Measurements from ENCODE around the gene RNF11. TPM values are rescaled to one million over a fixed set of nuclear protein-coding genes. Genes with fewer than 3 reads are reported as not detected.

RNF11 gene
- total RNA-seq, 2 donors from 2014 or later = 44.0 to 56.7 TPM

- no peaks in the 10 kb centered on the region for H3K36me3 Mint-ChIP-seq
- H3K27ac Mint-ChIP-seq = no peak overlapping the region
- H3K4me1 Mint-ChIP-seq (ENCODE audit: low read depth in 2 of 2) = peaks cover 49 to 59% of the 10 kb centered on the region in 2 donors
- no peaks in the 10 kb centered on the region for H3K9me3 Mint-ChIP-seq
- H3K27me3 Mint-ChIP-seq = no peaks in the 10 kb centered on the region
- no peak overlapping the region for H3K4me3 Mint-ChIP-seq
- ATAC-seq (no peak), DNase-seq (ENCODE audit: low spot score) (no peak)
Measured at GRCh38 chr1:51263147-51263877, 27.2 kb downstream of the RNF11 start.

- Mint-ChIP-seq H3K4me1 (ENCODE audit: low read depth in 2 of 2) (peaks cover 49 to 65% of the 10 kb centered on the region in 2 donors), H3K27ac (no peak overlapping the region), H3K36me3 (no peaks in the 10 kb centered on the region), H3K4me3 (no peak overlapping the region), H3K9me3 (no peaks in the 10 kb centered on the region), H3K27me3 (no peaks in the 10 kb centered on the region)
- ATAC-seq = no peak
- no peak for DNase-seq (ENCODE audit: low spot score)
Measured at GRCh38 chr1:51264451-51264850, 28.4 kb downstream of the RNF11 start.

- H3K36me3 Mint-ChIP-seq = peaks cover under 1% of the 10 kb centered on the region
- peak overlapping the region in 1 of 2 donors; percentile 69 for H3K27ac Mint-ChIP-seq
- H3K27me3 Mint-ChIP-seq = no peaks in the 10 kb centered on the region
- no peak overlapping the region for H3K4me3 Mint-ChIP-seq
- ATAC-seq (no peak), DNase-seq (ENCODE audit: low spot score) (no peak)
- no peaks in the 10 kb centered on the region for H3K9me3 Mint-ChIP-seq
- H3K4me1 Mint-ChIP-seq (ENCODE audit: low read depth in 2 of 2) = peaks cover 45 to 61% of the 10 kb centered on the region in 2 donors
Measured at GRCh38 chr1:51265618-51266017, 29.5 kb downstream of the RNF11 start.

DNA sequence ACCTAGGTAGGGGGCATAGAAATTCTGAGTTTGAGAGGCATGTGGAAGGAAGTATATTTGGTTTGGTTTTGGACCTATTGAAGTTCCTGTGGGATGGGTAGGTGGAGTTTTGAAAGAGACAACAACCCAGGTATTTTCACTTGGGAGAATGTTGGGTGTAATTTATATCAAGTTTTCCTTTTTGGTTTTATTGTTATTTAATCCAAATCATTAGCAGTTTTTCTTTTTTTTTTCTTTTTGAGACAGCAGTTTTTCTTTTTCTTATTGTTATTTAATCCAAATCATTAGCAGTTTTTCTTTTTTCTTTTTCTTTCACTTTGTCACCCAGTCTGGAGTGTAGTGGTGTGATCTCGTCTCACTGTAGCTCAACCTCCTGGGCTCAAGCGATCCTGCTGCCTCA is 30.1 kb downstream of the RNF11 start:
- H3K36me3 Mint-ChIP-seq = peaks cover 6% of the 10 kb centered on the region
- peaks cover 41 to 59% of the 10 kb centered on the region in 2 donors for H3K4me1 Mint-ChIP-seq (ENCODE audit: low read depth in 2 of 2)
- DNase-seq (ENCODE audit: low spot score) = no peak
- H3K9me3 Mint-ChIP-seq = no peaks in the 10 kb centered on the region
- H3K27me3 Mint-ChIP-seq = no peaks in the 10 kb centered on the region
- ATAC-seq = no peak
- H3K4me3 Mint-ChIP-seq = no peak overlapping the region
- peak overlapping the region in 1 of 2 donors; percentile 69 for H3K27ac Mint-ChIP-seq

GRCh38 chr1:51266791-51267190 is 30.7 kb downstream of the RNF11 start:
- Mint-ChIP-seq H3K9me3 (no peaks in the 10 kb centered on the region), H3K36me3 (peaks cover 8% of the 10 kb centered on the region), H3K4me3 (no peak overlapping the region), H3K27me3 (no peaks in the 10 kb centered on the region), H3K4me1 (ENCODE audit: low read depth in 2 of 2) (peaks cover 38 to 59% of the 10 kb centered on the region in 2 donors), H3K27ac (peak overlapping the region in 1 of 2 donors; percentile 69)
- DNase-seq (ENCODE audit: low spot score) (no peak), ATAC-seq (no peak)

DNA sequence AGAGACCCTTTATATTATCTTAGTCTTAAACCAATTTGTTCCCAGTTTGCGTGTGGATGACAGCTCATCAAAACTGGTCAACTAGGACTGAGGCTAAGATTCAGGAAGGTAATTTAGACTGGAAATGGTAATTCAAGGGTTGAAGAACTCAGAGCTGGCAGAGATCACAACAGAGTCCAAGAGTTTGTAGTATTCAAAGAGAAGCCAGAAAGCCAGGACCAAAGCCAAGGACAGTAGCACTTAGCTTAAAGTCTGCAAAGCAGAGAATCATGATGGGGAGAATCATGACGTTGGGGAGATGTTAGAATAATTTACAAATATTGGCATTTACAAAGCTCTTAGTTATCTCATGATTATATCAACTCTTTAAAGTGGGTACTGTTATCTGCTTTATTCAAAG is 32.6 kb downstream of the RNF11 start:
- H3K4me3 Mint-ChIP-seq = peak overlapping the region; percentile 38
- peaks cover 8% of the 10 kb centered on the region for H3K36me3 Mint-ChIP-seq
- peaks cover 33 to 47% of the 10 kb centered on the region in 2 donors for H3K4me1 Mint-ChIP-seq (ENCODE audit: low read depth in 2 of 2)
- no peaks in the 10 kb centered on the region for H3K27me3 Mint-ChIP-seq
- H3K27ac Mint-ChIP-seq = peak overlapping the region; percentile 72 to 89
- H3K9me3 Mint-ChIP-seq = no peaks in the 10 kb centered on the region
- ATAC-seq (no peak), DNase-seq (ENCODE audit: low spot score) (no peak)

DNA sequence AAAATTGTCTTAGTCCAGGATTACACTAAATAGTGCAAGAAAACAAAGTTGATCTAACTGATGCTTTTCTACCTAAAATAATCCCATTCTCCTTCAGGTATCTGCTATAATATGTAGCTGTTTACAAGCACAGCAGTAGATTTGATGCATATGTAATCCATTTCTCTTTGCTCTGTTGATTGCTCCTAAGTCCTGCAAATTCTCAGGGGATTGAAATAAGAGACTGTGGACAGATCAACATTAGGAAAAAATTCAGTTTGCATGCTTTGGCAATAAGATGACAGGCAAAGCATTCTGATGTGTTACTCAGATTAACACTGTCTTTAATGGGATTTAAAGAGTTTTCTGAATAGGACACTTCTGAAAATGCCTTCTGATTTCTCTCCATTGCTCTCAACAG is 34.7 kb downstream of the RNF11 start:
- no peak for ATAC-seq
- peaks cover 21 to 32% of the 10 kb centered on the region in 2 donors for H3K4me1 Mint-ChIP-seq (ENCODE audit: low read depth in 2 of 2)
- H3K9me3 Mint-ChIP-seq = no peaks in the 10 kb centered on the region
- no peak overlapping the region for H3K4me3 Mint-ChIP-seq
- H3K27me3 Mint-ChIP-seq = no peaks in the 10 kb centered on the region
- no peak for DNase-seq (ENCODE audit: low spot score)
- H3K27ac Mint-ChIP-seq = no peak overlapping the region
- peaks cover 8% of the 10 kb centered on the region for H3K36me3 Mint-ChIP-seq

GRCh38 chr1:51272916-51273315 is 36.8 kb downstream of the RNF11 start:
- Mint-ChIP-seq H3K4me3 (no peak overlapping the region), H3K9me3 (no peaks in the 10 kb centered on the region), H3K36me3 (peaks cover 8% of the 10 kb centered on the region), H3K4me1 (ENCODE audit: low read depth in 2 of 2) (peaks cover 7 to 11% of the 10 kb centered on the region in 2 donors), H3K27ac (no peak overlapping the region), H3K27me3 (no peaks in the 10 kb centered on the region)
- DNase-seq (ENCODE audit: low spot score) (no peak), ATAC-seq (no peak)

DNA sequence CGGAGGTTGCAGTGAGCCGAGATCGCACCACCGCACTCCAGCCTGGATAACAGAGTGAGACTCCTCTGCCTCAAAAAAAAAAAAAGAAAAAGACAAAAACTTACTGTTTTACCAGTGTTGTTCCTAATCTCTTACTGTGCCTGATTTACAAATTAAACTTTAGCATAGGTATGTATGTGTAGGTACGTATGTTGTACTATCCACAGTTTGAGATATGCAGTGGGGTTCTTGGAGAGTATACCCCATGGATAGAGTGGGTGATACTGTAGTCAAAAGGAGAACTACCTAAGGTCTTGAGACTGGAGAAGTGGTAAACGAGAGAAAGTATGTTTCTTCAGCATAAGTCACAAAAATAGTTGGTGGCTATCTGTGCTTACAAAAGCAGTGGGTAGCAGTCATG is 38.6 kb downstream of the RNF11 start:
- no peak overlapping the region for H3K4me3 Mint-ChIP-seq
- peaks cover 8% of the 10 kb centered on the region for H3K36me3 Mint-ChIP-seq
- H3K9me3 Mint-ChIP-seq = no peaks in the 10 kb centered on the region
- DNase-seq (ENCODE audit: low spot score) = no peak
- no peak overlapping the region for H3K27ac Mint-ChIP-seq
- no peak for ATAC-seq
- H3K4me1 Mint-ChIP-seq (ENCODE audit: low read depth in 2 of 2) = no peaks in the 10 kb centered on the region
- H3K27me3 Mint-ChIP-seq = no peaks in the 10 kb centered on the region

DNA sequence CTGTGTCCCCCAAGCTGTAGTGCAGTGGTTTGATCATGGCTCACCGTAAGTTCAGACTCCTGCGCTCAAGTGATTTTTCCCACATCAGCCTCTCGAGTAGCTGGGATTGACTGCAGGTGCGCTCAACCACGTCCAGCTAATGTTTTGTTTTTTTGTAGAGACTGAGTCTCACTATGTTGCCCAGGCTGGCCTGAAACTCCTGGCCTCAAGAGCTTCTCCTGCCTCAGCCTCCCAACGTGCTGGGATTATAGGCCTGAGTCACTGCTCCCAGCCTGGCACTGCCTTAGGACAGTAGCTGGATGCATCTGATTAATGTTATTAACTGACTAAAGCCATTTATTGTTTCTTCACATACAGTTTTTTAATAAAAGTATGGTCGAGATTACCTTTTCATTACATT is 40.2 kb downstream of the RNF11 start:
- no peak for ATAC-seq
- Mint-ChIP-seq H3K4me3 (no peak overlapping the region), H3K4me1 (ENCODE audit: low read depth in 2 of 2) (peaks cover 0 to 3% of the 10 kb centered on the region in 2 donors), H3K27ac (no peak overlapping the region), H3K9me3 (no peaks in the 10 kb centered on the region), H3K27me3 (no peaks in the 10 kb centered on the region), H3K36me3 (peaks cover under 1% of the 10 kb centered on the region)
- no peak for DNase-seq (ENCODE audit: low spot score)

- no peaks in the 10 kb centered on the region for H3K27me3 Mint-ChIP-seq
Measured at GRCh38 chr1:51280321-51280978, 44.4 kb downstream of the RNF11 start.

GRCh38 chr1:51281807-51282206 is 45.7 kb downstream of the RNF11 start:
- H3K27ac Mint-ChIP-seq = no peak overlapping the region
- DNase-seq (ENCODE audit: low spot score) (no peak), ATAC-seq (no peak)
- H3K4me1 Mint-ChIP-seq (ENCODE audit: low read depth in 2 of 2) = peaks cover 0 to 15% of the 10 kb centered on the region in 2 donors
- no peak overlapping the region for H3K4me3 Mint-ChIP-seq
- no peaks in the 10 kb centered on the region for H3K36me3 Mint-ChIP-seq
- H3K9me3 Mint-ChIP-seq = no peaks in the 10 kb centered on the region
- no peaks in the 10 kb centered on the region for H3K27me3 Mint-ChIP-seq

More at GRCh38 chr1:51280321-51280978, 44.4 kb downstream of the RNF11 start:
- Mint-ChIP-seq H3K27ac (peak overlapping the region in 1 of 2 donors; percentile 37), H3K4me3 (no peak overlapping the region), H3K36me3 (no peaks in the 10 kb centered on the region), H3K4me1 (ENCODE audit: low read depth in 2 of 2) (peaks cover 0 to 15% of the 10 kb centered on the region in 2 donors), H3K9me3 (no peaks in the 10 kb centered on the region)
- DNase-seq (ENCODE audit: low spot score) (no peak), ATAC-seq (no peak)

- Mint-ChIP-seq H3K9me3 (no peaks in the 10 kb centered on the region), H3K36me3 (no peaks in the 10 kb centered on the region), H3K27ac (no peak overlapping the region), H3K4me3 (no peak overlapping the region), H3K4me1 (ENCODE audit: low read depth in 2 of 2) (peaks cover 0 to 15% of the 10 kb centered on the region in 2 donors), H3K27me3 (no peaks in the 10 kb centered on the region)
- DNase-seq (ENCODE audit: low spot score) (no peak), ATAC-seq (no peak)
Measured at GRCh38 chr1:51282605-51283004, 46.5 kb downstream of the RNF11 start.

GRCh38 chr1:51283979-51284378 is 47.9 kb downstream of the RNF11 start:
- no peaks in the 10 kb centered on the region for H3K27me3 Mint-ChIP-seq

More at GRCh38 chr1:51283979-51284378, 47.9 kb downstream of the RNF11 start:
- DNase-seq (ENCODE audit: low spot score) (no peak), ATAC-seq (no peak)
- peaks cover 0 to 15% of the 10 kb centered on the region in 2 donors for H3K4me1 Mint-ChIP-seq (ENCODE audit: low read depth in 2 of 2)
- H3K4me3 Mint-ChIP-seq = no peak overlapping the region
- no peak overlapping the region for H3K27ac Mint-ChIP-seq
- no peaks in the 10 kb centered on the region for H3K36me3 Mint-ChIP-seq
- H3K9me3 Mint-ChIP-seq = no peaks in the 10 kb centered on the region

All from natural killer cell treated with Interleukin-12 subunit alpha and Interleukin-12 subunit beta and Interleukin-15 and Interleukin-18, amount 100 ng/mL, for 72 hours (primary cell).